ENCODE measurements around the gene SDK1.

SDK1 gene

GRCh38 chr7:4139656-4140625 lies 838.9 kb downstream of the SDK1 start:
- TF ChIP-seq POLR2A (IDR thresholded peaks at IDR 0.05; ENCODE audit: extremely low read depth, insufficient read length) (no peak), MAX (IDR thresholded peaks at IDR 0.05; ENCODE audit: low read depth, low read length) (no peak), MYC (IDR thresholded peaks at IDR 0.05; ENCODE audit: low read depth, low read length) (no peak)
- TF ChIP-seq, protein P1, sequence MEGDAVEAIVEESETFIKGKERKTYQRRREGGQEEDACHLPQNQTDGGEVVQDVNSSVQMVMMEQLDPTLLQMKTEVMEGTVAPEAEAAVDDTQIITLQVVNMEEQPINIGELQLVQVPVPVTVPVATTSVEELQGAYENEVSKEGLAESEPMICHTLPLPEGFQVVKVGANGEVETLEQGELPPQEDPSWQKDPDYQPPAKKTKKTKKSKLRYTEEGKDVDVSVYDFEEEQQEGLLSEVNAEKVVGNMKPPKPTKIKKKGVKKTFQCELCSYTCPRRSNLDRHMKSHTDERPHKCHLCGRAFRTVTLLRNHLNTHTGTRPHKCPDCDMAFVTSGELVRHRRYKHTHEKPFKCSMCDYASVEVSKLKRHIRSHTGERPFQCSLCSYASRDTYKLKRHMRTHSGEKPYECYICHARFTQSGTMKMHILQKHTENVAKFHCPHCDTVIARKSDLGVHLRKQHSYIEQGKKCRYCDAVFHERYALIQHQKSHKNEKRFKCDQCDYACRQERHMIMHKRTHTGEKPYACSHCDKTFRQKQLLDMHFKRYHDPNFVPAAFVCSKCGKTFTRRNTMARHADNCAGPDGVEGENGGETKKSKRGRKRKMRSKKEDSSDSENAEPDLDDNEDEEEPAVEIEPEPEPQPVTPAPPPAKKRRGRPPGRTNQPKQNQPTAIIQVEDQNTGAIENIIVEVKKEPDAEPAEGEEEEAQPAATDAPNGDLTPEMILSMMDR (IDR thresholded peaks at IDR 0.05; ENCODE audit: low read depth, low read length): no peak
- no peak for DNase-seq (ENCODE audit: low read depth)
- H3K4me3 ChIP-seq (ENCODE audit: low read depth, low read length): no peak overlapping the region

DNA sequence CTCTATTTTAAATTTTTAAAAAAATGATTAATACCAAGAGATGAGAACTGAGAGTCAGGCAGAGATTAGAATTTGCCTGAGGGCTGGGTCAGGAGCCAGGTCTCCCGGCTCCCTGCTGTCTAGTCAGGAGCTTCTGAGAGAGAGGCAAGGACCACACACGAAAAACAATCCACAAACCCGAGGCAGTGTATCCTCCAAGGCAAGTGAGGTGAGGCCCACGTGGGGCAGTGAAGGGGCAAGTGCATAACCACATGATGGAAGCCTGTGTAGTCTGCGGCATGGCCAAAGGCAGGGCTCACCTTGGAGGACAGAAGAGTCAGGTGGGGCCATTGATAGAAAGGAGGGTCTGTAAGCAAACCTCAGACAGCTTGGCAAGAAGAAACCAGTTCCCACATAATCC lies 839.9 kb downstream of the SDK1 start:
- H3K4me3 ChIP-seq (ENCODE audit: low read depth, low read length): no peak overlapping the region
- TF ChIP-seq MYC (IDR thresholded peaks at IDR 0.05; ENCODE audit: low read depth, low read length) (no peak), POLR2A (IDR thresholded peaks at IDR 0.05; ENCODE audit: extremely low read depth, insufficient read length) (no peak)
- TF ChIP-seq, protein P1 (IDR thresholded peaks at IDR 0.05; ENCODE audit: low read depth, low read length): no peak
- no peak for DNase-seq (ENCODE audit: low read depth)

DNA sequence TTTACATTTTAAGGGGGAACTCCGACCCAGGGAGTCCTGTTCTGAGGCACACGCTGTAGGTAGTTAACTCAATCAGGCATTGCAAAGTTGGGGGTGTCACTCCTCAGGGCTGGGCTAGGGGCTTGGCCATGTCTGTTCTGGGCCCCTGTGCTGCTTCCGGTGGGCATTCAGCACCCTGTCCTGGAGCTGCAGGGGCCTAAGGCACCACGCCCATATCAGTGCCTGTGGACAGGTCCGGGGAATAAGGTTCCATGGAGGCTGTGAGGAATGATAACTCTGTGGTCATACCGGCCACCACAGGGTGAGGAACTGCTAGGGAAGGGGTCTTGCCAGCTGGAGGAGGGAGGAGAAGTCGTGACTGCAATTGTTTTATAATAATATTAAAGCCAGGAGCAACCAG lies 842.0 kb downstream of the SDK1 start:
- TF ChIP-seq MAX (IDR thresholded peaks at IDR 0.05; ENCODE audit: low read depth, low read length) (no peak), POLR2A (IDR thresholded peaks at IDR 0.05; ENCODE audit: extremely low read depth, insufficient read length) (no peak), MYC (IDR thresholded peaks at IDR 0.05; ENCODE audit: low read depth, low read length) (no peak)
- TF ChIP-seq, protein P1 (IDR thresholded peaks at IDR 0.05; ENCODE audit: low read depth, low read length): no peak
- H3K4me3 ChIP-seq (ENCODE audit: low read depth, low read length): no peak overlapping the region
- no peak for DNase-seq (ENCODE audit: low read depth)

- TF ChIP-seq POLR2A (IDR thresholded peaks at IDR 0.05; ENCODE audit: extremely low read depth, insufficient read length) (no peak), MAX (IDR thresholded peaks at IDR 0.05; ENCODE audit: low read depth, low read length) (no peak), MYC (IDR thresholded peaks at IDR 0.05; ENCODE audit: low read depth, low read length) (no peak)
- TF ChIP-seq, protein P1 (IDR thresholded peaks at IDR 0.05; ENCODE audit: low read depth, low read length): no peak
- H3K4me3 ChIP-seq (ENCODE audit: low read depth, low read length): no peak overlapping the region
- no peak for DNase-seq (ENCODE audit: low read depth)
These were observed 842.6 kb downstream of the SDK1 start for GRCh38 chr7:4143511-4144171.

DNA sequence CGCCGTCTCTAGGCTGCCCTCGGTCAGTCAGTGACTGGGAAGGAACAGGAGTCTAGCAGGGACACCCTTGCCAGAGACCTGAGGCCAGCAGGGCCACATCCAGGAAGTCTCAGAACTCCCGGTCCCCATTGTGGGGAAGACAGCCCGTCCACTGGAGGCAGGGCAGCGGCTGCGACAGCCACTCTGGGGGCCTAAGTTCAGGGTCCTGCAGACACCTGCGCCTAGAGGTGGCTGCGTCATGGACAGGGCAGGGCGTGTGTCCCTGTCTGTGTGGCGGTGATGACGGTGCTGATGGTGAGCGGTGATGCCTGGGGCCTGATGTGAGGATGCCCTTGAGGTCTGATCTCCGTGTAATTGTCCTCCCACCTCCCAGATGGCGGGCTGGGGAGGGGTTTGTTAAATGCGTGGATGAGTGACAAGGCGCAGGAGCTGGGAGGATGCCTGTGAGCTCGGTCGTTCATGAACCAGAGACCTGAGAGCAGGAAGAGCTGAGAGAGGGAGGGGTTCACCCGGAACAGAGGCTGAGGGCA lies 843.2 kb downstream of the SDK1 start:
- TF ChIP-seq MYC (IDR thresholded peaks at IDR 0.05; ENCODE audit: low read depth, low read length) (no peak), MAX (IDR thresholded peaks at IDR 0.05; ENCODE audit: low read depth, low read length) (no peak), POLR2A (IDR thresholded peaks at IDR 0.05; ENCODE audit: extremely low read depth, insufficient read length) (no peak)
- TF ChIP-seq, protein P1 (IDR thresholded peaks at IDR 0.05; ENCODE audit: low read depth, low read length): no peak
- DNase-seq (ENCODE audit: low read depth): no peak
- no peak overlapping the region for H3K4me3 ChIP-seq (ENCODE audit: low read depth, low read length)

All from NB4 (cell line).